HCT116 (cell line): ENCODE measurements around the gene DAPP1. TPM values are rescaled to one million over a fixed set of nuclear protein-coding genes. Genes with fewer than 3 reads are reported as not detected.

Experiments
- ATAC-seq: fragments of 200-7000 bp; cut with Tn5 transposase; 2 replicates; pipeline ENCODE4 v1.9.1; 2020; ENCODE audit warnings: mild to moderate bottlenecking, moderate library complexity
- BruUV-seq: library from RNA; stranded (reverse); fragments of 400-500 nt; replicated peaks from 2 replicates; lab custom pipeline; 2021; lab: Mats Ljungman, UMichigan
- CTCF ChIA-PET: fragments of 300-600 bp; sonication (Branson Sonifier 250); formaldehyde crosslinking; loops from one replicate; lab custom pipeline; 2021; ENCODE audit warnings: antibody characterized with exemption; lab: Charles Lee
- POLR2A ChIA-PET: fragments of 300-600, 350-600 bp; sonication (Branson Sonifier 250); formaldehyde crosslinking; loops from one replicate; lab custom pipeline; 2021; ENCODE audit warnings: antibody characterized with exemption; lab: Charles Lee
- RAD21 ChIA-PET, 2 experiments: fragments of 300-600 bp; sonication (Branson Sonifier 250); formaldehyde crosslinking; loops; one replicate each; lab custom pipeline; 2023; ENCODE audit warnings: low total read pairs in 2 of 2; ENCODE audit not compliant: uncharacterized antibody in 2 of 2, unreplicated experiment in 2 of 2, low non-redundant PET in 1 of 2; lab: Charles Lee
- DNase-seq: peaks from one replicate; pipeline ENCODE4 v3.0.0-alpha.2; 2010; ENCODE audit warnings: low read depth, low spot score
- H2AFZ ChIP-seq: fragments of 200-600 bp; shearing (Covaris generic), sonication (generic); 2 replicates; pipeline ENCODE4 v1.6.1; 2017; ENCODE audit warnings: low read depth, mixed run types, mixed read lengths, antibody characterized with exemption, low read length; ENCODE audit not compliant: poor library complexity, severe bottlenecking
- H3K27ac ChIP-seq: 2 replicates; pipeline ENCODE4 v1.5.1; 2012; ENCODE audit warnings: low read depth, low read length
- H3K27me3 ChIP-seq: fragments of 200-600 bp; sonication (generic); 2 replicates; pipeline ENCODE4 v1.6.1; 2016; ENCODE audit warnings: mixed run types, low read length, mixed read lengths; ENCODE audit not compliant: insufficient read depth
- H3K36me3 ChIP-seq, 2 experiments: fragments of 200-500 bp in 1 of 2; fragments of 200-600 bp in 1 of 2; sonication (Bioruptor generic) in 1 of 2; sonication (generic) in 1 of 2; 2 replicates each; pipeline versions ENCODE4 v1.5.1 to v1.6.1; 2014 to 2016; ENCODE audit warnings: low read length in 2 of 2, inconsistent platforms in 1 of 2, mixed read lengths in 1 of 2, mixed run types in 1 of 2; ENCODE audit not compliant: insufficient read depth in 2 of 2, control insufficient read depth in 1 of 2
- H3K4me1 ChIP-seq, 2 experiments: fragments of 200-600 bp in 1 of 2; sonication (generic) in 1 of 2; 2 replicates each; pipeline versions ENCODE4 v1.5.1 to v1.6.1; 2012 to 2017; ENCODE audit warnings: low read length in 2 of 2, inconsistent platforms in 1 of 2, mild to moderate bottlenecking in 1 of 2, mixed read lengths in 1 of 2, mixed run types in 1 of 2, moderate library complexity in 1 of 2; ENCODE audit not compliant: insufficient read depth in 2 of 2, control insufficient read depth in 1 of 2
- H3K4me2 ChIP-seq: fragments of 200-600 bp; sonication (generic); 2 replicates; pipeline ENCODE4 v1.6.1; 2017; ENCODE audit warnings: mixed run types, low read length, mixed read lengths
- H3K4me3 ChIP-seq, 2 experiments: fragments of 200-600 bp in 1 of 2; sonication (generic) in 1 of 2; replicated peaks in 1 of 2; 2 replicates each; pipeline ENCODE4 v1.5.1; 2011 to 2016; ENCODE audit warnings: low read length in 2 of 2, control low read depth in 1 of 2, low read depth in 1 of 2, mild to moderate bottlenecking in 1 of 2, mixed read lengths in 1 of 2, mixed run types in 1 of 2
- H3K79me2 ChIP-seq: fragments of 200-600 bp; sonication (generic); 2 replicates; pipeline ENCODE4 v1.6.1; 2017; ENCODE audit warnings: mild to moderate bottlenecking, mixed run types, low read length, moderate library complexity, mixed read lengths; ENCODE audit not compliant: insufficient read depth
- H3K9ac ChIP-seq: fragments of 200-600 bp; sonication (generic); 2 replicates; pipeline ENCODE4 v1.6.1; 2016; ENCODE audit warnings: low read length, mixed read lengths
- H3K9me2 ChIP-seq: fragments of 200-600 bp; sonication (generic), shearing (Covaris generic); 2 replicates; pipeline ENCODE4 v1.6.1; 2017; ENCODE audit warnings: mixed run types, mild to moderate bottlenecking, moderate library complexity; ENCODE audit not compliant: insufficient read depth
- H3K9me3 ChIP-seq, 2 experiments: fragments of 200-500 bp in 1 of 2; fragments of 200-600 bp in 1 of 2; sonication (Bioruptor generic) in 1 of 2; sonication (generic) in 1 of 2; 2 replicates each; pipeline ENCODE4 v1.6.1; 2014 to 2017; ENCODE audit warnings: low read length in 2 of 2, mixed read lengths in 2 of 2, inconsistent platforms in 1 of 2, low read depth in 1 of 2, mild to moderate bottlenecking in 1 of 2, mixed run types in 1 of 2, moderate library complexity in 1 of 2; ENCODE audit not compliant: control insufficient read depth in 1 of 2, insufficient read depth in 1 of 2
- H4K20me1 ChIP-seq: fragments of 200-600 bp; sonication (generic), shearing (Covaris generic); 2 replicates; pipeline ENCODE4 v1.6.1; 2017; ENCODE audit warnings: mixed run types, mild to moderate bottlenecking, moderate library complexity; ENCODE audit not compliant: insufficient read depth
- CEBPB ChIP-seq: IDR thresholded peaks from 2 replicates; pipeline ENCODE4 v1.6.1; 2012; ENCODE audit warnings: low read depth
- CTCF ChIP-seq, 3 experiments: fragments of 200-600 bp in 1 of 3; sonication (generic) in 1 of 3; IDR thresholded peaks in 2 of 3; conservative IDR thresholded peaks in 1 of 3; 2 replicates each; pipeline ENCODE4 v1.5.1; 2012 to 2017; ENCODE audit warnings: low read depth in 2 of 3, low read length in 2 of 3, antibody characterized with exemption in 1 of 3, borderline replicate concordance in 1 of 3, control low read depth in 1 of 3, mild to moderate bottlenecking in 1 of 3, mixed read lengths in 1 of 3, mixed run types in 1 of 3, moderate library complexity in 1 of 3; ENCODE audit not compliant: insufficient read depth in 1 of 3
- EGR1 ChIP-seq: IDR thresholded peaks from 2 replicates; pipeline ENCODE4 v1.6.1; 2012; ENCODE audit warnings: low read depth
- ELF1 ChIP-seq: IDR thresholded peaks from 2 replicates; pipeline ENCODE4 v1.6.1; 2012; ENCODE audit warnings: low read depth, borderline replicate concordance
- EZH2 ChIP-seq: fragments of 200-600 bp; sonication (generic); IDR thresholded peaks from 2 replicates; pipeline ENCODE4 v1.6.1; 2017; ENCODE audit warnings: antibody characterized with exemption, mixed run types
- FOSL1 ChIP-seq: IDR thresholded peaks from 2 replicates; pipeline ENCODE4 v1.6.1; 2012; ENCODE audit warnings: low read depth
- JUND ChIP-seq: IDR thresholded peaks from 2 replicates; pipeline ENCODE4 v1.6.1; 2012
- POLR2A ChIP-seq: IDR thresholded peaks from 2 replicates; pipeline ENCODE4 v1.7.0; 2011; ENCODE audit warnings: borderline replicate concordance; ENCODE audit not compliant: insufficient read depth, insufficient read length; ENCODE audit errors: extremely low read depth
- REST ChIP-seq: IDR thresholded peaks from 2 replicates; pipeline ENCODE4 v1.6.1; 2012; ENCODE audit warnings: low read depth
- SIN3A ChIP-seq: IDR thresholded peaks from 2 replicates; pipeline ENCODE4 v1.6.1; 2012; ENCODE audit warnings: low read depth
- TCF7L2 ChIP-seq: IDR thresholded peaks from 2 replicates; pipeline ENCODE4 v1.7.0; 2011; ENCODE audit warnings: borderline replicate concordance, inconsistent platforms; ENCODE audit not compliant: insufficient read depth, insufficient read length; ENCODE audit errors: extremely low read depth
- YY1 ChIP-seq: IDR thresholded peaks from 2 replicates; pipeline ENCODE4 v1.6.1; 2011; ENCODE audit warnings: low read length, low read depth, moderate library complexity, mild to moderate bottlenecking; ENCODE audit not compliant: insufficient replicate concordance; ENCODE audit errors: extremely low read depth
- intact Hi-C: fragments of 100-400 bp; cut with micrococcal nuclease; formaldehyde crosslinking; loops from 2 replicates; pipeline ENCODE4 v1.10.0; 2022
- total RNA-seq: library from RNA; stranded (reverse); gene quantifications from one replicate; pipeline ENCODE4 v1.2.1, GENCODE V29; 2021; ENCODE audit not compliant: unreplicated experiment

DAPP1 gene
- total RNA-seq, 1 experiment from 2014 or later: 0.76 TPM

GRCh38 chr4:99878604-99879003 is 62.0 kb downstream of the DAPP1 start:
- Histone ChIP-seq H3K36me3 (peaks cover 0 to 7% of the 10 kb centered on the region in 2 experiments; a peak in 1 of 4 replicates), H3K27me3 (no peaks in the 10 kb centered on the region), H3K4me1 (no peaks in the 10 kb centered on the region), H3K4me2 (no peak overlapping the region), H4K20me1 (no peaks in the 10 kb centered on the region), H3K9me3 (no peaks in the 10 kb centered on the region), H3K79me2 (no peaks in the 10 kb centered on the region), H3K9me2 (no peaks in the 10 kb centered on the region), H3K9ac (no peak overlapping the region), H3K4me3 (no peak overlapping the region), H3K27ac (no peak overlapping the region), H2AFZ (no peak overlapping the region)
- DNase-seq: no peak
- intact Hi-C loops: no loop called here
- ATAC-seq: no peak
- RAD21 ChIA-PET: no interaction called here
- CTCF ChIA-PET: no interaction called here
- TF ChIP-seq EGR1 (no peak), EZH2 (no peak), CTCF (IDR thresholded peaks at IDR 0.05 in 2 of 3, conservative IDR thresholded peaks at IDR 0.05 in 1 of 3; ENCODE audit: borderline replicate concordance in 1 of 3, insufficient read depth in 1 of 3, low read depth in 2 of 3, low read length in 2 of 3) (no peak), YY1 (no peak), JUND (no peak), CEBPB (no peak), FOSL1 (no peak), SIN3A (no peak), ELF1 (no peak), POLR2A (no peak), TCF7L2 (no peak), REST (no peak)
- POLR2A ChIA-PET: no interaction called here
- no TSS peak for BruUV-seq
